ENCODE data around the gene YPEL5.

DNA sequence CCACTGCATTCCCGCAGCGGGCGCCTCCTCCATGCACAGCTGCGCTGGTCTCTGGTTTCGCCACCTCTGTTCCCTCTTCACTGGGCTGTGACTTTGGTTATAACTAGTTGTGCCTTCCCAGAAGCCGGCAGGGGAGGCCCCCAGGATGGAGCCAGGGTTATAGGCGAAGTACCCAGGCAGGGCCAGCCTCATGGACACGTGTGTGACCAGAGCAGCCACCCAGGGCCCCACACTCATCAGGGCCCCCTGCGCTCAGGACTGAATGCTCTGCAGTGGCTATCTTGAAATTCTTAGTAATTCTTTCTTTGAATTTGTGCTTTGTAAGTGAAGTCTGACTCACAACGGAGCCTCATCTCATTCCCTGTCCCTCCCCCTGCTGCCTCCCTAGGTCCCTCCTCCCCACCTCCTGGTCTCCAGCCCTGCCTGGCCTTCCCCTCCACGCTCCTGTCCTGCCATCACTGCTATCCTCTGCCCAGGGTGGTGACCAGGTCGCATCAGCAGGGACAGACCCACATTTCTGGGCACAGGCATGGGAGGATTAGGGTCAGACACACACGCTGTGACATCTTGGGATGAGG lies 46.4 kb downstream of the YPEL5 start:
- TF ChIP-seq, protein P1, sequence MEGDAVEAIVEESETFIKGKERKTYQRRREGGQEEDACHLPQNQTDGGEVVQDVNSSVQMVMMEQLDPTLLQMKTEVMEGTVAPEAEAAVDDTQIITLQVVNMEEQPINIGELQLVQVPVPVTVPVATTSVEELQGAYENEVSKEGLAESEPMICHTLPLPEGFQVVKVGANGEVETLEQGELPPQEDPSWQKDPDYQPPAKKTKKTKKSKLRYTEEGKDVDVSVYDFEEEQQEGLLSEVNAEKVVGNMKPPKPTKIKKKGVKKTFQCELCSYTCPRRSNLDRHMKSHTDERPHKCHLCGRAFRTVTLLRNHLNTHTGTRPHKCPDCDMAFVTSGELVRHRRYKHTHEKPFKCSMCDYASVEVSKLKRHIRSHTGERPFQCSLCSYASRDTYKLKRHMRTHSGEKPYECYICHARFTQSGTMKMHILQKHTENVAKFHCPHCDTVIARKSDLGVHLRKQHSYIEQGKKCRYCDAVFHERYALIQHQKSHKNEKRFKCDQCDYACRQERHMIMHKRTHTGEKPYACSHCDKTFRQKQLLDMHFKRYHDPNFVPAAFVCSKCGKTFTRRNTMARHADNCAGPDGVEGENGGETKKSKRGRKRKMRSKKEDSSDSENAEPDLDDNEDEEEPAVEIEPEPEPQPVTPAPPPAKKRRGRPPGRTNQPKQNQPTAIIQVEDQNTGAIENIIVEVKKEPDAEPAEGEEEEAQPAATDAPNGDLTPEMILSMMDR (IDR thresholded peaks at IDR 0.05) = no peak
- no peak for TF ChIP-seq POLR2A (IDR thresholded peaks at IDR 0.05)
